ENCODE data around the gene BAZ1B.
"Not testable (repeated sequence)": the region's sequence is repeated elsewhere in the genome, so short reads cannot be mapped to it uniquely, and the experiment has no call there.

The BAZ1B gene

GRCh38 chr7:73429622-73430505, 92.2 kb downstream of the BAZ1B start:
- DNase-seq, result no peak

- peak in 7 of 56 donors; percentile 12 to 74 (median 36) for DNase-seq
Measured at GRCh38 chr7:73429215-73429614, 92.9 kb downstream of the BAZ1B start.

GRCh38 chr7:73427902-73428787, 93.9 kb downstream of the BAZ1B start:
- DNase-seq, result no peak

GRCh38 chr7:73426016-73426415, 96.1 kb downstream of the BAZ1B start:
- no peak for DNase-seq

GRCh38 chr7:73425356-73425983, 96.6 kb downstream of the BAZ1B start:
- DNase-seq, result no peak

- no peak for DNase-seq
Measured at GRCh38 chr7:73424489-73424885, 97.6 kb downstream of the BAZ1B start.

GRCh38 chr7:73423519-73424488, 98.3 kb downstream of the BAZ1B start:
- DNase-seq, result peak in 27 of 56 donors; percentile 3 to 78 (median 30)

GRCh38 chr7:73420610-73421009, 101.5 kb downstream of the BAZ1B start:
- DNase-seq, result not testable (repeated sequence)

- DNase-seq, result peak in 1 of 56 donors; percentile 33
Measured at GRCh38 chr7:73420016-73420415, 102.1 kb downstream of the BAZ1B start.

- no peak for DNase-seq
Measured at GRCh38 chr7:73418113-73418703, 103.9 kb downstream of the BAZ1B start.

- peak in 42 of 56 donors; percentile 6 to 76 (median 40) for DNase-seq
Measured at GRCh38 chr7:73410541-73411131, 111.5 kb downstream of the BAZ1B start.

GRCh38 chr7:73404860-73405259, 117.2 kb downstream of the BAZ1B start:
- DNase-seq, result not testable (repeated sequence)

GRCh38 chr7:73399185-73400050, 122.7 kb downstream of the BAZ1B start:
- DNase-seq, result peak in 49 of 56 donors; percentile 10 to 81 (median 50)

- peak in 11 of 56 donors; percentile 4 to 45 (median 10) for DNase-seq
Measured at GRCh38 chr7:73397521-73398281, 124.4 kb downstream of the BAZ1B start.

GRCh38 chr7:73395538-73396503, 126.3 kb downstream of the BAZ1B start:
- peak in 18 of 56 donors; percentile 2 to 35 (median 14) for DNase-seq

- no peak for DNase-seq
Measured at GRCh38 chr7:73394422-73394821, 127.7 kb downstream of the BAZ1B start.
